Activated naive CD4-positive, alpha-beta T cell treated with anti-CD3 and anti-CD28 coated beads, Interleukin-2, amount 50 U/mL, for 16 hours (primary cell): ENCODE data around the gene SMYD3.
"Not testable (repeated sequence)": the region's sequence is repeated elsewhere in the genome, so short reads cannot be mapped to it uniquely, and the experiment has no call there.

ENCODE experiments used
- DNase-seq: peaks from one replicate; pipeline ENCODE4 v3.0.0-alpha.2; 2020

Gene SMYD3

GRCh38 chr1:245858022-245858721, 648.9 kb downstream of the SMYD3 start:
- DNase-seq, result no peak

DNA sequence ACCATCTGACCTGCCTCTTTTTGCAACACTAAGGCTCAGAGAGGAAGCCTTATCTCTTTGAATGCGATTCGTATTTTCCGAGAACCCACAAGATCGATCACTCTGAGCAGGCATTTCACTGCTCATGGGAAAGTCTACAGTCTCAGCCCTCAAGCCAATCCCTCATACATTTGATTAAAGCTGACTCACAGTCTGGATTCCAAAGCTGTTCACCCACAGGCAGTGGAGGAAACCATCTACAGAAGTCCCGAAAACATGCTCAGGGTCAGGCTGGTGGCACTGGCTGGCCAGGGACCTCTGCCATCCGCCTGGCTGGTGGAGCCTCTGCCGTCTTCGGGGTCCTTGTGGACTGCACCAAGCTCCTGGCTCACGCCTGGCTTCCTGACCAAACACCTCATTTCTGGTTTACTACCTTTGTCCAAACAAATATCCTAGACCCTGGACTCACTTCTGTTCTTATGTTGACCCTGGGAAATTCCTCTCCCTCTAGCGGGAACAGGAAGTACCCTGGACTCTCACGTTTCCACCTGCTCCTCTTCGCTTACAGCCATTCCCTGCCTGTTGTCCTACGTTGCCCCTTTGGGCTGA, 650.0 kb downstream of the SMYD3 start:
- DNase-seq, result no peak

DNA sequence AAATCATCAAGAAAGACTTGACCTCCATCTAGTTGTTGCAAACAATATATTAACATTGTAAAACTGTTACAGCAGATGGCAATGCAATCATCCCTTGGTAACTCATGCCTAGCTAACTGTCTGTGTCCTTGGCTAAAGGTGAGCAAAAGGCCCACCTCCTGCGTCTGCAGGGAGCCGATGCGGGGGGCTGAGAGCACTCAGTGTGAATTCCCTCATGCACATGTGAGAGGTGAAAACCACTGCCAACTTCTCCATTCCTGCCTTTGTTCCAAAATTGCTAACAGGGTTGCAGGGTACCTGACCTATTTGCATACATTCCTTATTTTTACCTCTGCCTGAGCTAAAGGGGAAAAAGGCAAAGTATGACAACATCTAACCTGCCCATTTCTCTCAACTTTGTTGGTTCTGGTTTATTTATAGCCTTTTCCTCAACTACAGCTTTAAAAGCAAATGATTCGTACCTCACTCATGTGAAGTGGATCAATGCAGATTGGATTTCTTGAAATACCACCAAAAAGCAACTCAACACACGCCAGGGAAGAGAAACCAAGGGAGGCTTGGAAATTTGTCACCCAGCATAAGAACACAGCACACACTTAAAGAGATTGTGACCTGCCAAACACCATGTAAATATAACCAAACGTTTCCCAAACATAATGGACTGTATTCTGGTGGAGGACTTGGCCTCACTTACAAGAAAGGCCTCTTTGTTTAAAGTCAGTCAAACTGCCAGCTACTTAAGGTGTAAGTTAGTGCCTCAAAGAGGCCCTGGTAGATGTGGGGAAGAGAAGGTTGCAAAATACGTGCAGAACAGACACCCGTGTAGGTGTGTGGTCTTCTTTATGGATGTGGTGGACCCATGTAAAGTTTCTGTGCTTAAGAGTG, 651.0 kb downstream of the SMYD3 start:
- no peak for DNase-seq

- DNase-seq, result no peak
These were observed 653.8 kb downstream of the SMYD3 start for GRCh38 chr1:245853291-245853690.

DNA sequence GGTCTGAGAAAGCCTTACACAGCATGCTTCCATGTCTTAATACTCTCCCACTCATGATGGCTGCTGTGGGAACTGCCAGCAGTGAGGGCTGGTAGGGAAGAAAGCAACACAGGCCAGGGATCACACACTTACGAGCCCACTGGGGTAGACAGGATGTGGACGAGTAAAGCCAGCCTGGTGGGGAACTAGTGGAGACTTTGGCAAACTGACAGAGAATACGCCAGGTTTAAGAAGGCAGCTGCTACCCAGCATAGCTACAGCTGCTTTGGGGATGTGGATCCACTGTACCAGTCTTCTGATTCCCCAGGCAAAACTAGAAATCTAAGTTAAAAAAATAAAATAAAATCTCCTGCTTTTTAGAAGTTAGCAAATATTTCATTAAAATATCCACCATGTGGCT, 664.0 kb downstream of the SMYD3 start:
- no peak for DNase-seq

GRCh38 chr1:245842106-245842505, 665.0 kb downstream of the SMYD3 start:
- no peak for DNase-seq

GRCh38 chr1:245840971-245841370, 666.1 kb downstream of the SMYD3 start:
- no peak for DNase-seq

- no peak for DNase-seq
These were observed 669.4 kb downstream of the SMYD3 start for GRCh38 chr1:245837718-245838117.

- DNase-seq, result no peak
These were observed 671.7 kb downstream of the SMYD3 start for GRCh38 chr1:245835386-245835785.

DNA sequence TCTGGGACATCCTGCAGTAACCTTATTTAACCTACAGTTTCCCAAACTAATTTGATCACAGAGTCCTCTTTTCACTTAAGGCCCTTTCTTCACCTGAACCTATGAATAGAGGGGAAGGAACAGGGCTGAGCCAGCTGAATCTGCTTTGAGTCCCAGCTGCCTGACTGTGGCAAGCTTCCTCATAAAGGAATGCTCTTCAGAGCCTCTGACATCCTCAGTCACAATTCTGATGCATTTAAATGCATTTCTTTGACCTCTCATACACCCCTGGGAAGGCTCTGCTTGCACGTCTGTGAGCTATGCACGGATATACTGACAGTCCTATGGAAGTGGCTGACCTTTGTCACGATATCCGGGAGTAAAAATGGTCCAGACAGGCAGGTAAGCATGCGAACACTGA, 673.1 kb downstream of the SMYD3 start:
- no peak for DNase-seq

- DNase-seq, result no peak
These were observed 674.1 kb downstream of the SMYD3 start for GRCh38 chr1:245832771-245833527.

DNA sequence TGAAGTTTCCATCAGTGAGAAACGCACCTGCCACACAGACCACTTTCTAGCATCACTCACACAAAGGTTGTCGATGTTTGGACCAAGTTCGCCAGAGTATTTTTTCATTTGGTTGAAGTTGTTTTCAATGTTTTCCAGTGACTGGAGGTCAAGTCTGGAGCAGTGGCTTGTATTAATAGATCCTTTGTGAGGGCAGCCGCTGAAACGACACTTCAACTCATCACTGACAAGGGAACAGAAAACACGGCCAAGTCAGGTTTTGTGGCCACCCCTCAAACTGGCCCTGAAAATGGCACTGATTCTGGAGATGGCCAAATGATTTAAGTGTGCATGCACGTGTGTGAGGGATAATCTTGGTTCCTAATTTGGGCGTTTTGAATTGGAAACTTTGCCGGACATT, 675.6 kb downstream of the SMYD3 start:
- no peak for DNase-seq

DNA sequence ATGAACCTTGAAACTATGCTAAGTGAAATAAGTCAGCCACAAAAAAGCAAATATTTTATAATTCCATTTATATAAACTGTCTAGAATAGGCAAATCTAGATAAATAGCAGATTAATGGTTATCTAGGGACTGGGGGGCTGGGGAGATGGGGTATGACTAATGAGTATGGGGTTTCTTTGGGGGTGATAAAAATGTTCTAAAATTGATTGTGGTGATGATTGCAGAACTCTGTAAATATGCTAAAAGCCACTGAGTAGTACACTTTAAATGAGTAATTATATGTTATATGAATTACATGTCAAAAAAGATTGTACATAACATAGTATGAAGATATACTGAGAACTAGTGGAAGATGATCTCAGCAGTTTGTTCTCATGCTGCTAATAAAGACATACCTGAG, 677.3 kb downstream of the SMYD3 start:
- no peak for DNase-seq

GRCh38 chr1:245829194-245829593, 677.9 kb downstream of the SMYD3 start:
- no peak for DNase-seq

DNA sequence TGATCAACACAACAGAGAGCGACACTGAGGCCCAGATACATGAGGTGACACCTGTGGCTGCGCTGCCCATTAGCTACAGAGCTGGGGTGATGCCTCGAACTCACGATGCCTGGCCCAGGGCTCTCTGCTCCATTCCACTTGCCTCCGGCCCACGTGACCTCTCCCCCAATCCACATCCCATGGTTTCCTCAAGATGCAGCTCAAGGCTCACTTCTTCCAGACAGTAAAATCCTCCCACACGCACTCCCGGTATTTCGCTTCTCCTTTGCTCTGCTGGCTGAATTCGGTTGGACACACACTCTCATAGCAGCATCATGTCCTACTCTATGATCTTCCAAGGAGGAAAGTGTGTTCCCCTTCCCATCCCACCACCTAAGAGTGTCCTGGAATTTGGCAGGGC, 679.8 kb downstream of the SMYD3 start:
- DNase-seq, result no peak

- no peak for DNase-seq
These were observed 681.8 kb downstream of the SMYD3 start for GRCh38 chr1:245825128-245825901.

- DNase-seq, result no peak
These were observed 683.5 kb downstream of the SMYD3 start for GRCh38 chr1:245823408-245824147.

GRCh38 chr1:245822996-245823395, 684.1 kb downstream of the SMYD3 start:
- no peak for DNase-seq

DNA sequence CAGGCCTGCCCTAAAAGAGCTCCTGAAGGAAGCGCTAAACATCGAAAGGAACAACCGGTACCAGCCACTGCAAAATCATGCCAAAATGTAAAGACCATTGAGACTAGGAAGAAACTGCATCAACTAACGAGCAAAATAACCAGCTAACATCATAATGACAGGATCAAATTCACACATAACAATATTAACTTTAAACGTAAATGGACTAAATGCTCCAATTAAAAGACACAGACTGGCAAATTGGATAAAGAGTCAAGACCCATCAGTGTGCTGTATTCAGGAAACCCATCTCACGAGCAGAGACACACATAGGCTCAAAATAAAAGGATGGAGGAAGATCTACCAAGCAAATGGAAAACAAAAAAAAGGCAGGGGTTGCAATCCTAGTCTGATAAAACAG, 688.7 kb downstream of the SMYD3 start:
- DNase-seq, result not testable (repeated sequence)

DNA sequence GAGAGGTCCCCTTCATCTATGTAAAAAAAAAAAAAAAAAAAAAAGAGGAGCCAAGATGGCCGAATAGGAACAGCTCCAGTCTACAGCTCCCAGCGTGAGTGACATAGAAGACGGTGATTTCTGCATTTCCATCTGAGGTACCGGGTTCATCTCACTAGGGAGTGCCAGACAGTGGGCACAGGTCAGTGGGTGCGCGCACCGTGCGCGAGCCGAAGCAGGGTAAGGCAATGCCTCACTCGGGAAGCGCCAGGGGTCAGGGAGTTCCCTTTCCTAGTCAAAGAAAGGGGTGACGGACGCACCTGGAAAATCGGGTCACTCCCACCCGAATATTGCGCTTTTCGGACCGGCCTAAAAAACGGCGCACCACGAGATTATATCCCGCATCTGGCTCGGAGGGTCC, 690.6 kb downstream of the SMYD3 start:
- DNase-seq, result not testable (repeated sequence)

- no peak for DNase-seq
These were observed 692.4 kb downstream of the SMYD3 start for GRCh38 chr1:245814651-245815050.

GRCh38 chr1:245812278-245812677, 694.8 kb downstream of the SMYD3 start:
- DNase-seq, result no peak
